ENCODE results near the gene FKBP15. TPM values are rescaled to one million over a fixed set of nuclear protein-coding genes. Genes with fewer than 3 reads are reported as not detected.

FKBP15 gene
- total and polyA plus RNA-seq, 2 of the 8 experiments (the other 6 are each of a cell fraction or from before 2014, with no cell fraction given), result 9.9 to 13.8 TPM

- no peak for TF ChIP-seq USF2 (IDR thresholded peaks at IDR 0.05; ENCODE audit: low read length)
- no peak for TF ChIP-seq BCL11A (IDR thresholded peaks at IDR 0.05; ENCODE audit: low read depth in 2 of 2, low read length in 2 of 2)
- TF ChIP-seq EP300 (IDR thresholded peaks at IDR 0.05; ENCODE audit: borderline replicate concordance in 1 of 2, low read depth in 2 of 2, low read length in 2 of 2), result no peak
- TF ChIP-seq TCF12 (IDR thresholded peaks at IDR 0.05; ENCODE audit: low read depth, low read length), result no peak
- no peak for TF ChIP-seq ASH2L (IDR thresholded peaks at IDR 0.05; ENCODE audit: low read length)
- no peak for TF ChIP-seq KDM4A (IDR thresholded peaks at IDR 0.05; ENCODE audit: low read depth, low read length, severe bottlenecking)
- no peak for TF ChIP-seq MAFK (IDR thresholded peaks at IDR 0.05; ENCODE audit: low read depth, low read length)
- TF ChIP-seq KDM5A (IDR thresholded peaks at IDR 0.05; ENCODE audit: low read length), result no peak
- no peak for TF ChIP-seq HDAC2 (IDR thresholded peaks at IDR 0.05; ENCODE audit: borderline replicate concordance in 1 of 2, low read depth in 2 of 2, low read length in 2 of 2)
- TF ChIP-seq POLR2A (IDR thresholded peaks at IDR 0.05; ENCODE audit: control extremely low read depth in 1 of 2, low read depth in 2 of 2, low read length in 2 of 2), result no peak
Measured at GRCh38 chr9:113261917-113262671, 41.0 kb upstream of the FKBP15 start (continued).

Data from H1 (cell line).